Endometrial microvascular endothelial cells (primary cell): ENCODE data around the gene TMEM30A. TPM values are rescaled to one million over a fixed set of nuclear protein-coding genes. Genes with fewer than 3 reads are reported as not detected.

Experiments used
- in situ Hi-C: cut with HindIII; loops from 2 replicates; pipeline ENCODE4 v1.10.0; 2017; ENCODE audit warnings: low sequenced_read_pairs, low pct_unique_long_range_greater_than_20kb; ENCODE audit errors: inconsistent ontology term
- total RNA-seq: library from RNA; depleted of rRNA; stranded (reverse); fragments of >200 nt; gene quantifications from one replicate; pipeline ENCODE4 v1.2.3, GENCODE V29; 2015; ENCODE audit errors: inconsistent ontology term

Gene TMEM30A
- total RNA-seq, 1 donor from 2014 or later = 313 TPM

- in situ Hi-C loops = no loop called here
Measured at GRCh38 chr6:75296811-75297779, 12.5 kb upstream of the TMEM30A start.

GRCh38 chr6:75292555-75292954 is 8.0 kb upstream of the TMEM30A start:
- in situ Hi-C loops = no loop called here

- in situ Hi-C loops = no loop called here
Measured at GRCh38 chr6:75291744-75292143, 7.2 kb upstream of the TMEM30A start.

- in situ Hi-C loops = no loop called here
Measured at GRCh38 chr6:75291331-75291730, 6.7 kb upstream of the TMEM30A start.

GRCh38 chr6:75290136-75290945 is 5.7 kb upstream of the TMEM30A start:
- in situ Hi-C loops = no loop called here

GRCh38 chr6:75288023-75288422 is 3.4 kb upstream of the TMEM30A start:
- in situ Hi-C loops = no loop called here

- in situ Hi-C loops = no loop called here
Measured at GRCh38 chr6:75287424-75287823, 2.8 kb upstream of the TMEM30A start.

- in situ Hi-C loops = no loop called here
Measured at GRCh38 chr6:75286955-75287354, 2.4 kb upstream of the TMEM30A start.

GRCh38 chr6:75285283-75285639 is 669 bp upstream of the TMEM30A start:
- in situ Hi-C loops = no loop called here

GRCh38 chr6:75283907-75284631 is 523 bp downstream of the TMEM30A start:
- in situ Hi-C loops = no loop called here

GRCh38 chr6:75282706-75283105 is 1.9 kb downstream of the TMEM30A start:
- in situ Hi-C loops = no loop called here

GRCh38 chr6:75281653-75282052 is 2.9 kb downstream of the TMEM30A start:
- in situ Hi-C loops = no loop called here

- in situ Hi-C loops = no loop called here
Measured at GRCh38 chr6:75280131-75280855, 4.3 kb downstream of the TMEM30A start.

GRCh38 chr6:75279418-75279817 is 5.2 kb downstream of the TMEM30A start:
- in situ Hi-C loops = no loop called here

- in situ Hi-C loops = no loop called here
Measured at GRCh38 chr6:75278474-75279077, 6.0 kb downstream of the TMEM30A start.

GRCh38 chr6:75275067-75275466 is 9.5 kb downstream of the TMEM30A start:
- in situ Hi-C loops = no loop called here

- in situ Hi-C loops = loop anchor here (25.0 kb wide), 1 partner anchor 239 kb away; no protein-coding TSS in a partner anchor
Measured at GRCh38 chr6:75273009-75273408, 11.6 kb downstream of the TMEM30A start.

- in situ Hi-C loops = loop anchor here (25.0 kb wide), 1 partner anchor 240 kb away; no protein-coding TSS in a partner anchor
Measured at GRCh38 chr6:75272145-75272840, 12.3 kb downstream of the TMEM30A start.
